GM12878 (cell line): ENCODE results near the gene CDSN. TPM values are rescaled to one million over a fixed set of nuclear protein-coding genes. Genes with fewer than 3 reads are reported as not detected.
A peak's percentile ranks its signal among the peaks of the same experiment; 100 is the strongest.

Experiments used
- ATAC-seq: fragments of 200-7000 bp; cut with Tn5 transposase; 3 replicates; pipeline ENCODE4 v1.9.1; 2020; ENCODE audit warnings: mild to moderate bottlenecking, moderate library complexity
- BruUV-seq: library from RNA; stranded (reverse); fragments of 400-500 nt; replicated peaks from 2 replicates; lab custom pipeline; 2021; lab: Mats Ljungman, UMichigan
- CTCF ChIA-PET: fragments of 300-600 bp; sonication (Branson Sonifier 250); formaldehyde crosslinking; extraction: SDS; loops from one replicate; lab custom pipeline; 2021; ENCODE audit warnings: inconsistent platforms; lab: Yijun Ruan, JAX
- POLR2A ChIA-PET: fragments of 350-600 bp; formaldehyde crosslinking; extraction: SDS; loops from one replicate; lab custom pipeline; 2021; ENCODE audit warnings: inconsistent platforms; lab: Charles Lee
- RAD21 ChIA-PET: fragments of 300-600 bp; sonication (Branson Sonifier 250); formaldehyde crosslinking; loops from one replicate; lab custom pipeline; 2023; ENCODE audit warnings: antibody characterized with exemption; ENCODE audit not compliant: unreplicated experiment; lab: Charles Lee
- SMC1A ChIA-PET: fragments of 300-600 bp; sonication (Branson Sonifier 250); formaldehyde crosslinking; loops from one replicate; lab custom pipeline; 2023; ENCODE audit not compliant: unreplicated experiment, uncharacterized antibody; lab: Charles Lee
- DNase-seq: peaks from one replicate; pipeline ENCODE4 v3.0.0-alpha.2; 2011; ENCODE audit warnings: low read depth, low spot score
- FAIRE-seq: peaks from 3 replicates; lab custom pipeline; 2011; peaks lifted over from hg19 to GRCh38; lab: Jason Lieb, UNC
- H2AFZ ChIP-seq: 2 replicates; pipeline ENCODE4 v1.6.0; 2011; ENCODE audit warnings: low read depth, low read length, control low read depth; ENCODE audit not compliant: control insufficient read depth
- H3K27ac ChIP-seq: 2 replicates; pipeline ENCODE4 v1.5.1; 2011; ENCODE audit warnings: control low read depth; ENCODE audit not compliant: control insufficient read depth, insufficient read depth
- H3K27me3 ChIP-seq, 2 experiments: replicated peaks in 1 of 2; 2 replicates each; pipeline versions ENCODE4 v1.6.0 to v1.6.1; 2011; ENCODE audit warnings: low read length in 1 of 2; ENCODE audit not compliant: control insufficient read depth in 2 of 2, insufficient read depth in 2 of 2
- H3K36me3 ChIP-seq, 2 experiments: 2 replicates each; pipeline ENCODE4 v1.5.1; 2011; ENCODE audit warnings: low read length in 1 of 2; ENCODE audit not compliant: control insufficient read depth in 2 of 2, insufficient read depth in 2 of 2
- H3K4me1 ChIP-seq: 2 replicates; pipeline ENCODE4 v1.6.1; 2011; ENCODE audit warnings: mild to moderate bottlenecking, low read length, moderate library complexity, mixed read lengths; ENCODE audit not compliant: control insufficient read depth, insufficient read depth
- H3K4me2 ChIP-seq: 2 replicates; pipeline ENCODE4 v1.6.0; 2011; ENCODE audit warnings: control low read depth; ENCODE audit not compliant: control insufficient read depth, insufficient read depth
- H3K4me3 ChIP-seq: fragments of 200-600 bp; sonication (generic); 2 replicates; pipeline ENCODE4 v1.5.1; 2016
- H3K79me2 ChIP-seq: 2 replicates; pipeline ENCODE4 v1.6.0; 2011; ENCODE audit warnings: low read length; ENCODE audit not compliant: control insufficient read depth, insufficient read depth
- H3K9ac ChIP-seq: 2 replicates; pipeline ENCODE4 v1.8.0; 2011; ENCODE audit warnings: low read length, control low read depth, mixed read lengths; ENCODE audit not compliant: control insufficient read depth, insufficient read depth
- H3K9me3 ChIP-seq: replicated peaks from 3 replicates; pipeline ENCODE4 v1.5.1; 2011; ENCODE audit warnings: mild to moderate bottlenecking, low read length; ENCODE audit not compliant: control insufficient read depth, insufficient read depth
- H4K20me1 ChIP-seq: 2 replicates; pipeline ENCODE4 v1.6.0; 2011; ENCODE audit not compliant: control insufficient read depth, insufficient read depth
- MLLT1 ChIP-seq: fragments of 450-650 bp; IDR thresholded peaks from 2 replicates; pipeline ENCODE4 v1.6.1; 2016; ENCODE audit warnings: mild to moderate bottlenecking
- NFYB ChIP-seq: IDR thresholded peaks from 2 replicates; pipeline ENCODE4 v1.6.1; 2011; ENCODE audit warnings: low read depth, mild to moderate bottlenecking, low read length, improper control_type of control experiment, moderate library complexity; ENCODE audit not compliant: insufficient read depth
- in situ Hi-C: fragments of 300-500 bp; cut with MboI; formaldehyde crosslinking; loops from 9 replicates; pipeline ENCODE4 v1.14.3; 2018; ENCODE audit warnings: mixed read lengths
- intact Hi-C: fragments of 100-400 bp; cut with micrococcal nuclease; formaldehyde crosslinking; loops from one replicate; pipeline ENCODE4 v1.14.2; 2022; ENCODE audit not compliant: unreplicated experiment
- polyA plus RNA-seq, 11 experiments: library from polyadenylated mRNA; depleted of rRNA in 4 of 11; unstranded in 6 of 11; stranded (reverse) in 5 of 11; fragments of >200 nt; fragmentation: Nextera tagmentation in 4 of 11; fragmentation: Illumina TruSeq in 1 of 11; extraction: Ambion mirVana in 4 of 11; extraction: Trizol in 1 of 11; gene quantifications; 1 replicate in 1 of 11; 2 replicates in 10 of 11; pipeline versions ENCODE4 v1.2.1 to v1.2.3, GENCODE V29; 2011 to 2016; ENCODE audit warnings: inconsistent platforms in 2 of 11, missing spikeins in 2 of 11, low read depth in 1 of 11
- total RNA-seq, 4 experiments: library from RNA; depleted of rRNA in 3 of 4; stranded (reverse); fragments of >200 nt in 3 of 4; fragmentation: Illumina TruSeq in 1 of 4; extraction: Trizol in 1 of 4; gene quantifications; 2 replicates each; pipeline versions ENCODE4 v1.2.1 to v1.2.3, GENCODE V29; 2013 to 2021
- TF ChIP-seq, protein P1 (sequence below): fragments of 450-650 bp; IDR thresholded peaks from 2 replicates; pipeline ENCODE4 v1.6.1; 2017; ENCODE audit warnings: mild to moderate bottlenecking, low read depth, inconsistent platforms; ENCODE audit not compliant: poor library complexity, severe bottlenecking

CDSN gene
- total and polyA plus RNA-seq, 10 of the 15 experiments (the other 5 are each of a cell fraction or from before 2014, with no cell fraction given): 0.01 TPM; not detected in 9

DNA sequence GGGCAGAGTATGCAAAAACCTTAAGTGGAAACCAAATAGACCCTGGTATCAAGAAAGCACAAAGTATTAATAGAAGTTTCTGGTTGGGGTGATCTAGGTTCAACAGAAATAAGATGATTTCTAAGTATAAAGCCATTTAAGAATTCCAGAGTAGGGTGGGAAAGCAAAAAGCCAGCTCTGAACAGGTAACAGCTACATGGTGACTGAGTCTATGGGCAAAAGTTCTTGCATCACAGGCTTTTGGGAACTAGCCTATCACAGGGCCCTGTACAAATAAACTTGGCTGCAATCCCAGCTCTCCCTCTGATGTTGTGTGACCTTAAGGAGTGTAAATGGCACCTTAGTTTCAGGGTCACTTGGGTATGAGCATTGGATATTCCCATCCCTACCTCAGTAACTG is 43.7 kb upstream of the CDSN start:
- H3K4me2 ChIP-seq: peak overlapping the region; percentile 46
- POLR2A ChIA-PET: interaction anchor here (2.3 kb wide), 1 partner anchor 12 kb away, joined by 9 read pairs; no protein-coding TSS in a partner anchor
- FAIRE-seq: no peak
- TF ChIP-seq MLLT1: no peak
- TF ChIP-seq, protein P1, sequence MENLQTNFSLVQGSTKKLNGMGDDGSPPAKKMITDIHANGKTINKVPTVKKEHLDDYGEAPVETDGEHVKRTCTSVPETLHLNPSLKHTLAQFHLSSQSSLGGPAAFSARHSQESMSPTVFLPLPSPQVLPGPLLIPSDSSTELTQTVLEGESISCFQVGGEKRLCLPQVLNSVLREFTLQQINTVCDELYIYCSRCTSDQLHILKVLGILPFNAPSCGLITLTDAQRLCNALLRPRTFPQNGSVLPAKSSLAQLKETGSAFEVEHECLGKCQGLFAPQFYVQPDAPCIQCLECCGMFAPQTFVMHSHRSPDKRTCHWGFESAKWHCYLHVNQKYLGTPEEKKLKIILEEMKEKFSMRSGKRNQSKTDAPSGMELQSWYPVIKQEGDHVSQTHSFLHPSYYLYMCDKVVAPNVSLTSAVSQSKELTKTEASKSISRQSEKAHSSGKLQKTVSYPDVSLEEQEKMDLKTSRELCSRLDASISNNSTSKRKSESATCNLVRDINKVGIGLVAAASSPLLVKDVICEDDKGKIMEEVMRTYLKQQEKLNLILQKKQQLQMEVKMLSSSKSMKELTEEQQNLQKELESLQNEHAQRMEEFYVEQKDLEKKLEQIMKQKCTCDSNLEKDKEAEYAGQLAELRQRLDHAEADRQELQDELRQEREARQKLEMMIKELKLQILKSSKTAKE: no peak
- peak; percentile 67; the same call in 1 of the 2 replicates for TF ChIP-seq NFYB
- RAD21 ChIA-PET: interaction anchor here (1.7 to 1.8 kb wide), 2 partner anchors 20 to 29 kb away, joined by 5 to 7 read pairs; no protein-coding TSS in a partner anchor
- SMC1A ChIA-PET: interaction anchor here (0.6 to 1.8 kb wide), 3 partner anchors 8 to 190 kb away, joined by 3 to 4 read pairs (median 4); partner anchors contain the start of gene PSORS1C2
- ATAC-seq: peak; percentile 8; the same call in 1 of the 3 replicates
- DNase-seq: no peak
- no TSS peak for BruUV-seq
- intact Hi-C loops (loop anchor here (1.0 kb wide), 1 partner anchor 27 kb away; no protein-coding TSS in a partner anchor), in situ Hi-C loops (no loop called here)
- no peaks in the 10 kb centered on the region; the same call in 1 of the 2 replicates for H4K20me1 ChIP-seq
- H3K9me3 ChIP-seq: no peaks in the 10 kb centered on the region
- no peak overlapping the region for H2AFZ ChIP-seq
- H3K27me3 ChIP-seq: no peaks in the 10 kb centered on the region
- H3K4me1 ChIP-seq: peaks cover 32% of the 10 kb centered on the region
- CTCF ChIA-PET: interaction anchor here (0.6 to 2.4 kb wide), 9 partner anchors 20 to 485 kb away, joined by 3 to 8 read pairs (median 3); no protein-coding TSS in a partner anchor
- peak overlapping the region; percentile 52 for H3K27ac ChIP-seq
- H3K79me2 ChIP-seq: peaks cover 30% of the 10 kb centered on the region
- no peak overlapping the region for H3K9ac ChIP-seq
- no peak overlapping the region for H3K4me3 ChIP-seq
- H3K36me3 ChIP-seq: peaks cover 8 to 12% of the 10 kb centered on the region in 2 experiments
